ENCODE measurements around the gene ZNF549. TPM values are rescaled to one million over a fixed set of nuclear protein-coding genes. Genes with fewer than 3 reads are reported as not detected.

Gene ZNF549
- 7.0 and 8.8 TPM in 2 replicates for total RNA-seq

DNA sequence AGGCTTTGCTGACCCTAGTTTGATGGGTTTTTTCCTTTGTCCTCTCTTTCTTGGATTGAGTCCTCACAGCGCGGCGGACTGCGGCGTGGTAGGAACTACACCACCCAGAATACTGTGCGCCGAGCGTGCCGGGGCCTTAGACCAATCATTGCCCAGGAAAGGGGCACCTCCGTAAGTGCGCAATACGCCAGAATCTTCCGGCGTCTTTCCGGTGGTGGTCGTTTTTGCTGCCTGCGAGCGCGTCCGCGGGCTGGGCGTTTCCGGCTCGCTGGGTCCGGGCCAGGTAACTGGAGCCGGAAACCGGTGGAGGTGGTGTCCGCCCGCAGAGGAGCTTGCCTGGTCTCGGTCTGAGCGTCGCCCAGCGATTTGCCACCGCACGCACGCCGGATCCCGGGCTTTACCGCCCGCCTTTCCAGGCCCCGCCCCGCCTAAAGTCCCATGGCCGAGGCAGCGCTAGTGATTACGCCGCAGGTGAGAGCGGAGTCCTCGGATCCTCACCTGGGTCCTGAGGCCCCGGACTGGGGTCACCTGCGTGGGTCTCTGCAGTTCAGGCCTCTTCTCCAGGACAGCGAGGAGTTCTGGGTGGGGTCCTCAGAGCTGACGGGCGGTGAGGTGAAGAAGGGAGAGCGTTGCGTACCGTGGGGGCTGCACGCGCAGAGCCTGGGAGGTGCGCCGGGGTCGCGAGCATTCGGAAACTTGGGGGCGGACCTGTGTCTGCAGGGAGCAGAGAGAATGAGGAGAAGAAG, at the start of gene ZNF549:
Gene ZNF549, plus strand, starts transcription at position 221 of the 746 bp plus-strand sequence. Its CDS starts 218 bp downstream, at position 439.

GRCh38 chr19:57487477-57488298, 39.5 kb upstream of the ZNF549 start, which contains the start of gene ZNF419:
Gene ZNF419, plus strand, starts transcription at chr19:57487750. Its CDS starts 201 bp downstream, at chr19:57487951.

GRCh38 chr19:57499680-57500395, 27.3 kb upstream of the ZNF549 start, which contains the start of gene ZNF773:
Gene ZNF773, plus strand, starts transcription at chr19:57499938. Its CDS starts 143 bp downstream, at chr19:57500081.

DNA sequence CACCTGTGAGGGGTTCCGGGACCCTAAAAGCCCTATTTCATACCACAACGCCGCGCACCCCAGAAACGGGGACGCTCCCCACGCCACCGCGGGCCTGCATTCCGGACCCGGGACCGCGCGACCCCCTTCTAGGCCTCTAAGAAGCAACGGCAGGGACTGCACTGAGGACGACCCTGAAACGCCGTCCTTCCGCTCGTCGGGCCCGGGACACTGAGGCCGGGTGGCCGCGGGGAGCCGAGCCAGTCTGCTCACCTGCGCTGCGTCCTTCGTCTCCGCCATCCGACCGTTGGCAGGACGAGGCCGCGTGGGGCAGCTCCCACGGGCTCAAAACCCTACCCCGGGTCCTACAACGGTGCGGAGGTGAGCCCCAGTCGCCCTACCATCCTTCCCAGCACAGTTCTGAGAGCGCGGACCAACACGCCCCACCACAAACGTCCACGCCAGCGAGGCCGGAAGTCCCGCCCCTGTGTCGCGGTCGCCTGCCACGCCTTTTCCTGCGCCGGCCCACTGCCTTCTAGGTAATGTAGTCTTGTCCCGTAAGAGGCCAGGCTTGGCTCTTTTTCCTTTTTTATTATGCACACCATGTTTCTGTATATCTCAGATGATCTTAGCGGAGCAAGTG, 32.4 kb downstream of the ZNF549 start, which contains the start of gene ZNF550:
Gene ZNF550, minus strand, starts transcription at position 460 of the 622 bp plus-strand sequence. Its CDS starts 181 bp downstream, at position 279.

DNA sequence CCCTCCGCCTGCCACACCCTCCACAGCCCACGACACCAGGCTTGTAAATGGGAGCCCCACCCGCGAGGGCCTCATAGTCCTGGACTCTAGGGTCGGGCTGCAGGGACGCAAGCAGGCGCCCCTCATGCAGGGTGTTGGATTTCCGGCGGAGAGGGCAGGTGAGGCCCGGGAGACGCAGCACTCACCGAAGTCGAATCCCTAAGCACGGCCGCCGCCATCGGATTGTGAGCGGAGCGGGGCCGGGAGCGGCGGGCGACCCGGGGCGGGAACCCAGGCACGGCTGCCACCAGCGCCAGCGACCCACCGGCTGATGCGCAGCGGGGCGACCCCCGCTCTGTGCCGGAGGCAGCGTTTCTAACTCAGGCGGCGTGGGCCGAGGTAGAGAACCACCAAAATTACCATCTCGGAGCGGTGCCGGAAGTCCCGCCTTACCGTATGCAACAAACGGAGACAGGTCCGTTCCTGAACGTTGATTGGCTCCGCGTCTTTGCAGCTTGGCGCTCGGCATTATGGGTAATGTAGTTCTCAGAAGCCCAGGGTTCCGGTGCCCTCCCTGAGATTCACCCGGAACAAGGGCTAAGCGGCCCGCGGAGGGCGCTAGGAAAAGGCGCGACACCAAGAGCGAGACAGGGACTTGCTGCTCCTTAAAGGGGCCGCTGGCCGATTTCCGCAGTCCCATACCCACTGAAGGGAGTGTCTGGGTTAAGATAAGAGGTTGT, 51.5 kb downstream of the ZNF549 start, which contains the start of gene ZNF416:
Gene ZNF416, minus strand, starts transcription at position 425 of the 719 bp plus-strand sequence. Its CDS starts 207 bp downstream, at position 218.

DNA sequence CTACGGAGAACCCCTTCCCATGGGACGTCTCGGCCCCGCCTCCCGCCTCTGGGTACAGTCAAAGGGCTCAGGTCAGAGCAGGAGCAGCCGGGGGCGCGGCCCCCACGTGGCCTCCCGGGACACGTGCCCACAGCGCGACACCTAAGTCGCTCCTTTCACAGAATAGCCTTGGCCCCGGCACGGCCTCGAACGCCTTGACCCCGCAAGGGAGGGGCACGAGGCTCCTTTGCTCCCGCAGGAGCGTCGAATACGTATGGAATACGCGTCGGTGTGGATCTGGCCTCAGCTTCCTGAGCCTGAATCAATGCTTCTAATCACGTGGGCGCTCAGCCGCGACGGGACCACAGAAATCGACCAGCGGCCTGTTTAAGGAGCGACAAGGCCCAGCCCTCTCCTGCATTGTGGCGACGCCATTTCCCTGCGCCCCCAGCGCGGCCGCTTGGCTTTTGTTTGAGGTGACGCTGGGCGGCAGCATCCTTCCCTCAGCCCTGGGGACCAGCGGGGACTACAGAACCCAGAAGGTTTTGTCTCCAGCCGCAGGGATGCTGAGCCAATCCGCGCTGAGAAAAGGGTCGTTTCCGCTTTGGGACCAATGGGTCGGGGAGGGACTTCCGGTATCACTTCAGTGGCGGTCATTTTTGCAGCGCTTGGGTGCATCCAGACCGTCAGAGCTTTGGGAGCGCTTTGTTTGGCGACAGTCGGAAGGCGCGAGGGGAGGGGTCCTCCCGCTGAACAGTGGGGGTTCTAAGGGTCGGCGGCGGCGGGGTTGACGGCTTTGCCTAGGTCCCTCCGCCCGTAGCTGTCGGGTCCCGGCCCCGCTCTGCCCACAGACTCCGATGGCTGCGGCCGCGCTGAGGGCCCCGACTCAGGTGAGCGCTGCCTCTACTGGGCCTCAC, 56.6 kb downstream of the ZNF549 start, which contains the start of gene ZIK1:
Gene ZIK1, plus strand, starts transcription at position 625 of the 896 bp plus-strand sequence. Its CDS starts 212 bp downstream, at position 837.

GRCh38 chr19:57599761-57600383, 72.7 kb downstream of the ZNF549 start, which contains the start of gene ZNF530:
Gene ZNF530, plus strand, starts transcription at chr19:57599885. Its CDS starts 4,461 bp downstream, at chr19:57604346.

Other genes starting within 250 kb of the ZNF549 start
- gene ZNF460, start 246.9 kb upstream of the ZNF549 start, total RNA-seq = 98.8 and 131 TPM in 2 replicates
- 10.9 and 13.8 TPM in 2 replicates for gene ZNF543, start 206.9 kb upstream of the ZNF549 start, total RNA-seq
- gene ZNF304, start 176.1 kb upstream of the ZNF549 start, total RNA-seq = 13.5 and 14.8 TPM in 2 replicates
- gene TRAPPC2B, start 163.8 kb upstream of the ZNF549 start, total RNA-seq = 7.5 and 10.9 TPM in 2 replicates
- 2.9 and 3.9 TPM in 2 replicates for gene ZNF547, start 163.8 kb upstream of the ZNF549 start, total RNA-seq
- 25.4 and 30.2 TPM in 2 replicates for gene ZNF548, start 137.5 kb upstream of the ZNF549 start, total RNA-seq
- gene ZNF17, start 116.2 kb upstream of the ZNF549 start, total RNA-seq = 14.7 and 14.8 TPM in 2 replicates
- 7.6 and 9.8 TPM in 2 replicates for gene ZNF749, start 92.0 kb upstream of the ZNF549 start, total RNA-seq
- gene VN1R1, start 70.2 kb upstream of the ZNF549 start, total RNA-seq = 0.49 and 0.81 TPM in 2 replicates
- 21.7 and 23.2 TPM in 2 replicates for gene ZNF772, start 49.8 kb upstream of the ZNF549 start, total RNA-seq
- gene ZNF419, start 39.6 kb upstream of the ZNF549 start, total RNA-seq = 12.0 and 13.1 TPM in 2 replicates
- gene ZNF773, start 27.4 kb upstream of the ZNF549 start, total RNA-seq = 24.3 and 31.8 TPM in 2 replicates
- 7.3 and 9.4 TPM in 2 replicates for gene ZNF550, start 32.5 kb downstream of the ZNF549 start, total RNA-seq
- gene ZNF416, start 51.6 kb downstream of the ZNF549 start, total RNA-seq = 11.2 and 11.3 TPM in 2 replicates
- gene ZIK1, start 56.8 kb downstream of the ZNF549 start, total RNA-seq = 11.5 and 13.8 TPM in 2 replicates
- gene ZNF530, start 72.5 kb downstream of the ZNF549 start, total RNA-seq = 3.8 and 5.0 TPM in 2 replicates
- 33.9 and 40.4 TPM in 2 replicates for gene ZNF134, start 86.9 kb downstream of the ZNF549 start, total RNA-seq
- gene ZNF211, start 105.8 kb downstream of the ZNF549 start, total RNA-seq = 9.2 and 9.6 TPM in 2 replicates
- not detected in 2 replicates for gene ZSCAN4, start 141.6 kb downstream of the ZNF549 start, total RNA-seq
- 12.6 and 13.6 TPM in 2 replicates for gene ZNF551, start 154.6 kb downstream of the ZNF549 start, total RNA-seq
- gene ZNF154, start 181.8 kb downstream of the ZNF549 start, total RNA-seq = 6.0 and 7.6 TPM in 2 replicates
- 9.6 and 10.1 TPM in 2 replicates for gene ZNF671, start 200.3 kb downstream of the ZNF549 start, total RNA-seq
- gene ZNF776, start 219.5 kb downstream of the ZNF549 start, total RNA-seq = 16.0 and 19.5 TPM in 2 replicates
- gene ZNF586, start 242.3 kb downstream of the ZNF549 start, total RNA-seq = 15.3 and 17.0 TPM in 2 replicates

All from hair follicle dermal papilla cell (primary cell).